ENCODE measurements around the gene CACNA2D4.

Gene CACNA2D4

GRCh38 chr12:1758376-1758775, 160.1 kb downstream of the CACNA2D4 start:
- no peak overlapping the region for H3K27ac ChIP-seq
- TF ChIP-seq ZFX (IDR thresholded peaks at IDR 0.05): no peak

- no peak for TF ChIP-seq ZFX (IDR thresholded peaks at IDR 0.05)
- TF ChIP-seq, protein P1, sequence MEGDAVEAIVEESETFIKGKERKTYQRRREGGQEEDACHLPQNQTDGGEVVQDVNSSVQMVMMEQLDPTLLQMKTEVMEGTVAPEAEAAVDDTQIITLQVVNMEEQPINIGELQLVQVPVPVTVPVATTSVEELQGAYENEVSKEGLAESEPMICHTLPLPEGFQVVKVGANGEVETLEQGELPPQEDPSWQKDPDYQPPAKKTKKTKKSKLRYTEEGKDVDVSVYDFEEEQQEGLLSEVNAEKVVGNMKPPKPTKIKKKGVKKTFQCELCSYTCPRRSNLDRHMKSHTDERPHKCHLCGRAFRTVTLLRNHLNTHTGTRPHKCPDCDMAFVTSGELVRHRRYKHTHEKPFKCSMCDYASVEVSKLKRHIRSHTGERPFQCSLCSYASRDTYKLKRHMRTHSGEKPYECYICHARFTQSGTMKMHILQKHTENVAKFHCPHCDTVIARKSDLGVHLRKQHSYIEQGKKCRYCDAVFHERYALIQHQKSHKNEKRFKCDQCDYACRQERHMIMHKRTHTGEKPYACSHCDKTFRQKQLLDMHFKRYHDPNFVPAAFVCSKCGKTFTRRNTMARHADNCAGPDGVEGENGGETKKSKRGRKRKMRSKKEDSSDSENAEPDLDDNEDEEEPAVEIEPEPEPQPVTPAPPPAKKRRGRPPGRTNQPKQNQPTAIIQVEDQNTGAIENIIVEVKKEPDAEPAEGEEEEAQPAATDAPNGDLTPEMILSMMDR (conservative IDR thresholded peaks at IDR 0.05): no peak
These were observed 168.2 kb downstream of the CACNA2D4 start for GRCh38 chr12:1750300-1750699.

GRCh38 chr12:1749019-1749418, 169.4 kb downstream of the CACNA2D4 start:
- TF ChIP-seq ZFX (IDR thresholded peaks at IDR 0.05): no peak
- TF ChIP-seq, protein P1 (conservative IDR thresholded peaks at IDR 0.05): no peak
- H3K27ac ChIP-seq: no peak overlapping the region

More at GRCh38 chr12:1750300-1750699, 168.2 kb downstream of the CACNA2D4 start:
- H3K27ac ChIP-seq: no peak overlapping the region

DNA sequence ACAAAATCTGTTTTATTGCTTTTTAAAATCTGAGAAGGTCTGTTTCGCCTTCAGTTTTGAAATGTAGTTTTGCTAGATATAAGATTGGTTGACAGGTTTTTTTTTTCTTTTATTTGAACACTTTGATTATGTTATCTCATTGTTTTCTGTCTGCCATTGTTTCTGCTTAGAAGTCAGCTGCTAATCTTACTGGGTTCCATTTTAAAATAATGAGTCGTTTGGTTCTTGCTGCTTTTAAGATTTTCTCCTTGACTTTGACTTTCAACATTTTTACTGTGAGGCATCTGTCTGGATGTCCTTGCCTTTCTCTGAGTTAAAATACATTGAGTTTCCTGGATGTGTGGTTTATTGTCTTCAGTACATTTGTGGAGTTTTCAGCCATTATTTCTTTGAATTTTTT, 170.8 kb downstream of the CACNA2D4 start:
- H3K27ac ChIP-seq: no peak overlapping the region
- TF ChIP-seq ZFX (IDR thresholded peaks at IDR 0.05): no peak
- TF ChIP-seq, protein P1 (conservative IDR thresholded peaks at IDR 0.05): no peak

GRCh38 chr12:1744932-1745331, 173.5 kb downstream of the CACNA2D4 start:
- H3K27ac ChIP-seq: no peak overlapping the region
- TF ChIP-seq, protein P1 (conservative IDR thresholded peaks at IDR 0.05): no peak
- TF ChIP-seq ZFX (IDR thresholded peaks at IDR 0.05): no peak
